T-helper 2 cell (primary cell): ENCODE measurements around the gene DLK1.

Source experiments
- DNase-seq, 5 experiments: peaks; one replicate each; pipeline versions ENCODE4 v3.0.0 to v3.0.0-alpha.2; 2012 to 2022

DLK1 gene

GRCh38 chr14:100693877-100694578, 32.7 kb upstream of the DLK1 start:
- DNase-seq: no peak

GRCh38 chr14:100694579-100695422, 31.9 kb upstream of the DLK1 start:
- DNase-seq: no peak

GRCh38 chr14:100695423-100695738, 31.3 kb upstream of the DLK1 start:
- DNase-seq: no peak

- no peak for DNase-seq
These were observed 30.7 kb upstream of the DLK1 start for GRCh38 chr14:100696008-100696407.

- no peak for DNase-seq
These were observed 30.1 kb upstream of the DLK1 start for GRCh38 chr14:100696590-100696989.

GRCh38 chr14:100698066-100698465, 28.6 kb upstream of the DLK1 start:
- no peak for DNase-seq

- DNase-seq: no peak
These were observed 27.8 kb upstream of the DLK1 start for GRCh38 chr14:100698666-100699448.

GRCh38 chr14:100701314-100701713, 25.4 kb upstream of the DLK1 start:
- no peak for DNase-seq

- DNase-seq: no peak
These were observed 24.1 kb upstream of the DLK1 start for GRCh38 chr14:100702590-100702989.

- DNase-seq: no peak
These were observed 23.1 kb upstream of the DLK1 start for GRCh38 chr14:100703386-100704220.

- DNase-seq: no peak
These were observed 20.5 kb upstream of the DLK1 start for GRCh38 chr14:100706200-100706599.

GRCh38 chr14:100706860-100707259, 19.8 kb upstream of the DLK1 start:
- no peak for DNase-seq

- no peak for DNase-seq
These were observed 18.0 kb upstream of the DLK1 start for GRCh38 chr14:100708425-100709288.

- DNase-seq: no peak
These were observed 17.1 kb upstream of the DLK1 start for GRCh38 chr14:100709289-100710284.

- no peak for DNase-seq
These were observed 16.3 kb upstream of the DLK1 start for GRCh38 chr14:100710391-100710790.

- no peak for DNase-seq
These were observed 15.7 kb upstream of the DLK1 start for GRCh38 chr14:100710826-100711462.

GRCh38 chr14:100711493-100711892, 15.2 kb upstream of the DLK1 start:
- no peak for DNase-seq

GRCh38 chr14:100712490-100712889, 14.2 kb upstream of the DLK1 start:
- no peak for DNase-seq

GRCh38 chr14:100713705-100714104, 13.0 kb upstream of the DLK1 start:
- no peak for DNase-seq
